Mesothelial cell of epicardium (in vitro differentiated cells): ENCODE measurements around the gene IZUMO4. TPM values are rescaled to one million over a fixed set of nuclear protein-coding genes. Genes with fewer than 3 reads are reported as not detected.

Experiments
- DNase-seq, 2 experiments: peaks; one replicate each; pipeline ENCODE4 v3.0.0; 2021; ENCODE audit warnings: low spot score in 2 of 2; ENCODE audit not compliant: unreplicated experiment in 2 of 2
- H3K27ac Mint-ChIP-seq: 2 replicates; pipeline ENCODE4 v1.8.0; 2021; ENCODE audit warnings: mixed read lengths
- H3K27me3 Mint-ChIP-seq: 2 replicates; pipeline ENCODE4 v1.8.0; 2021; ENCODE audit warnings: low read depth, mixed read lengths
- H3K36me3 Mint-ChIP-seq: 2 replicates; pipeline ENCODE4 v1.8.0; 2021; ENCODE audit warnings: mixed read lengths
- H3K4me1 Mint-ChIP-seq: 2 replicates; pipeline ENCODE4 v1.8.0; 2021; ENCODE audit warnings: mixed read lengths
- H3K4me3 Mint-ChIP-seq: 2 replicates; pipeline ENCODE4 v1.8.0; 2021; ENCODE audit warnings: mild to moderate bottlenecking, moderate library complexity, mixed read lengths
- H3K9me3 Mint-ChIP-seq: 2 replicates; pipeline ENCODE4 v1.8.0; 2021; ENCODE audit warnings: mixed read lengths
- total RNA-seq: library from RNA; stranded (reverse); gene quantifications from 3 replicates; pipeline ENCODE4 v1.2.1, GENCODE V29; 2021
- TF ChIP-seq, protein P1 (sequence below): fragments of 200-600 bp; sonication (generic); IDR thresholded peaks from one replicate; pipeline ENCODE4 v1.5.0; 2021; ENCODE audit warnings: antibody characterized with exemption; ENCODE audit not compliant: unreplicated experiment

The IZUMO4 gene
- total RNA-seq, 1 donor from 2014 or later = 13.8 TPM

DNA sequence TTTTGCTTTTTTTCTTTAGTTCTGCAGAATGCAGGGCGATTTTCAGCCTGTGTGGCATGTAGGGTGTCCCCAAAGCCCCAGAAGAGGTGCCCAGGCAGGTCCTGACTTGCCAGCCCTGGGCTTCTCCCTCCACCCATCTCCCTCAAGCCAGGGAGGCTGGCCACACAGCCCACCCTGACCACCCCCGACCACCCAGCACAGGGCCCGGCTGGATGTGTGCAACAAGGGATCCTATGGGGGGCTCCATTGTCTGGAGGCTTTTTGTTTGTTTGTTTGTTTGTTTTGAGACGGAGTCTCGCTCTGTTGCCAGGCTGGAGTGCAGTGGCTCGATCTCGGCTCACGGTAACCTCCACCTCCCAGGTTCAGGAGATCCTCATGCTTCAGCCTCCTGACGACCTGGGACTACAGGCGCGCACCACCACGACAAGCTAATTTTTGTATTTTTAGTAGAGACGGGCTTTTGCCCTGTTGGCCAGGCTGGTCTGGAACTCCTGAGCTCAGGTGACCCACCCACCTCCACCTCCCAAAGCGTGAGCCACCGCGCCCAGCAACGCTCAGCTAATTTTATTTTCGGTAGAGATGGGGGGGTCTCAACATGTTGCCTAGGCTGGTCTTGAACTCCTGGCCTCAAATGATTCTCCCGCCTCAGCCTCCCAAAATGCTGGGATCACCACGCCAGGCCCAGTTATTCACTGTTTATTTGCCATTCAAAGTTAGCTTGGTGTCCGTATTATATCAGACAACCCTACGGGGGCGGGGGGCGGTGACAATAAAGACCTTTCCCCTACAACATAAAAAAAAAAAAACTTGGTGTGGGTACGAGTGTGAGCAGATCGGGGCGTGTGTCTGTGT is 37.9 kb upstream of the IZUMO4 start:
- Mint-ChIP-seq H3K36me3 (no peaks in the 10 kb centered on the region), H3K9me3 (no peaks in the 10 kb centered on the region)

DNA sequence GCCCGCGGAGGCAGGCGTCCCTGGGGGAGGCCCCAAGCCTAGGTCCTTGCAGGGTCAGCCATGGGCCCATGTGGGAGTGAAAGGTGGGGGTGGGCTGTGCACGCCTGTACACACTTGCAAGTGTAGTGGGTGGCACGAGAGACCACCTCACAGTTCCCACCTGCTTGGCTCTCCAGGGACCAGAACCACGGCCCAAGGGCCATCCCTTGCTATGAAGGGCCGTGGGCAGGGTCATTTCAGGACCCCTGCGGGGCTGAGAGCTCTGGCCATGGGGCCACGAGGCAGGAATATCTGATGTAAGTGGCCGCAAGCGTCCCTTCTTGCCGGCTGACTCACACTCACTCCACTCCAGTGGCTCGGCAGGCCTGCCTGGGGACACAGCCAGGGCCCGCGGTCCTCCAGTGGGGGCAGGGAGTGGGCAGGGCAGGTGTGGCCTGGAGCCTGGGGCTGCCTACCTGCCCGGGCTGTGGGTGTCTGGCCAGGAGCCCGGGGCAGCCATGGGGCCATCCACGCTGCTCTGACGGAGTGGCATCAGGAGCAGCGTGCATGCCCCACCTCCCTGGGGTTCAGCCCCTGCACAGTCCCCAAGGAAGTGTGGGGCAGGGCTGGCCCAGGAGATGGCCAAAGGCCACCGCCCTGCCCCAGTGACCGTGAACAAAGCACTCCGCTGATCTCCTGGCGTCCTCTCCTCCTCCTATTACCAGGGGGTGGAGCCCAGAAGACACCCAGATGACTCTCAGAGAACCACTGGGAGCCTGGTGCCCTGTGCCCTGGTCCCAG is 37.1 kb upstream of the IZUMO4 start:
- TF ChIP-seq, protein P1, sequence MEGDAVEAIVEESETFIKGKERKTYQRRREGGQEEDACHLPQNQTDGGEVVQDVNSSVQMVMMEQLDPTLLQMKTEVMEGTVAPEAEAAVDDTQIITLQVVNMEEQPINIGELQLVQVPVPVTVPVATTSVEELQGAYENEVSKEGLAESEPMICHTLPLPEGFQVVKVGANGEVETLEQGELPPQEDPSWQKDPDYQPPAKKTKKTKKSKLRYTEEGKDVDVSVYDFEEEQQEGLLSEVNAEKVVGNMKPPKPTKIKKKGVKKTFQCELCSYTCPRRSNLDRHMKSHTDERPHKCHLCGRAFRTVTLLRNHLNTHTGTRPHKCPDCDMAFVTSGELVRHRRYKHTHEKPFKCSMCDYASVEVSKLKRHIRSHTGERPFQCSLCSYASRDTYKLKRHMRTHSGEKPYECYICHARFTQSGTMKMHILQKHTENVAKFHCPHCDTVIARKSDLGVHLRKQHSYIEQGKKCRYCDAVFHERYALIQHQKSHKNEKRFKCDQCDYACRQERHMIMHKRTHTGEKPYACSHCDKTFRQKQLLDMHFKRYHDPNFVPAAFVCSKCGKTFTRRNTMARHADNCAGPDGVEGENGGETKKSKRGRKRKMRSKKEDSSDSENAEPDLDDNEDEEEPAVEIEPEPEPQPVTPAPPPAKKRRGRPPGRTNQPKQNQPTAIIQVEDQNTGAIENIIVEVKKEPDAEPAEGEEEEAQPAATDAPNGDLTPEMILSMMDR = no peak
- no peak for DNase-seq
- H3K27ac Mint-ChIP-seq = peak overlapping the region; percentile 99

More for the DNA sequence above, 37.9 kb upstream of the IZUMO4 start:
- H3K4me1 Mint-ChIP-seq = peaks cover 45% of the 10 kb centered on the region
- no peaks in the 10 kb centered on the region for H3K27me3 Mint-ChIP-seq
- TF ChIP-seq, protein P1 = no peak
- H3K27ac Mint-ChIP-seq = peak overlapping the region; percentile 90
- no peak for DNase-seq
- H3K4me3 Mint-ChIP-seq = no peak overlapping the region

DNA sequence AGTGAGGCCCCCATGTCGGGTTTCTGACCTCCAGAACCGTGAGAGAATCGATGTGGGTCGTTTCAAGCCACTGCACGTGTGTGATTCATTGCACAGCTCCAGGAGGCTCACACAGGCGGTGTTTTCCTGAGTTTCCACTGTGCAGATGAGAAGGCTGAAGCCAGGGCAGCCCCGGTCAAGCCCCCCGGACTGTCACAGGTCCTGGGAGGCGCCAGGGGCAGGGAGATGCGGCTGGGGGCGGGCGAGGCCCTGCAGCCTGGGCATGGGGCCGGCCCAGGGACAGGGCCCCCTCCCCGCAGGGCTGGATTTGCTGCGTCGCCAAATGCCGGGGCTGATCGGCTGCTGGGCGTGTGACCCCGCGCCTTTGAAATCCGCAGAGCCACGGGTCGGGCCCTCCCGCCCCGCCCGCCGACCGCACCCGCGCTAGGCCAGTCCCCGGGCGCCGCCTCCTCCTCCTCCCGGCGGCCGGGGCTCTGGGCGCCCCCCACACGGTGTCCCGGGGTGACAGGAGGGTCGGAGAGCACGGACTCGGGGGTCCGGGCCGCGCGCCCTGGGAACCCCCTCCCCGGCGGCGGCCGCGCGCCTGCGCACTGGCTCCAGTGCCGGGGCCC is 35.7 kb upstream of the IZUMO4 start:
- DNase-seq = no peak
- Mint-ChIP-seq H3K4me3 (peak overlapping the region; percentile 82), H3K9me3 (no peaks in the 10 kb centered on the region), H3K36me3 (no peaks in the 10 kb centered on the region), H3K4me1 (peaks cover 40% of the 10 kb centered on the region), H3K27ac (peak overlapping the region; percentile 99), H3K27me3 (no peaks in the 10 kb centered on the region)
- TF ChIP-seq, protein P1 = no peak

More for the DNA sequence above, 37.1 kb upstream of the IZUMO4 start:
- Mint-ChIP-seq H3K4me3 (peak overlapping the region; percentile 82), H3K9me3 (no peaks in the 10 kb centered on the region), H3K27me3 (no peaks in the 10 kb centered on the region), H3K36me3 (no peaks in the 10 kb centered on the region), H3K4me1 (peaks cover 45% of the 10 kb centered on the region)

DNA sequence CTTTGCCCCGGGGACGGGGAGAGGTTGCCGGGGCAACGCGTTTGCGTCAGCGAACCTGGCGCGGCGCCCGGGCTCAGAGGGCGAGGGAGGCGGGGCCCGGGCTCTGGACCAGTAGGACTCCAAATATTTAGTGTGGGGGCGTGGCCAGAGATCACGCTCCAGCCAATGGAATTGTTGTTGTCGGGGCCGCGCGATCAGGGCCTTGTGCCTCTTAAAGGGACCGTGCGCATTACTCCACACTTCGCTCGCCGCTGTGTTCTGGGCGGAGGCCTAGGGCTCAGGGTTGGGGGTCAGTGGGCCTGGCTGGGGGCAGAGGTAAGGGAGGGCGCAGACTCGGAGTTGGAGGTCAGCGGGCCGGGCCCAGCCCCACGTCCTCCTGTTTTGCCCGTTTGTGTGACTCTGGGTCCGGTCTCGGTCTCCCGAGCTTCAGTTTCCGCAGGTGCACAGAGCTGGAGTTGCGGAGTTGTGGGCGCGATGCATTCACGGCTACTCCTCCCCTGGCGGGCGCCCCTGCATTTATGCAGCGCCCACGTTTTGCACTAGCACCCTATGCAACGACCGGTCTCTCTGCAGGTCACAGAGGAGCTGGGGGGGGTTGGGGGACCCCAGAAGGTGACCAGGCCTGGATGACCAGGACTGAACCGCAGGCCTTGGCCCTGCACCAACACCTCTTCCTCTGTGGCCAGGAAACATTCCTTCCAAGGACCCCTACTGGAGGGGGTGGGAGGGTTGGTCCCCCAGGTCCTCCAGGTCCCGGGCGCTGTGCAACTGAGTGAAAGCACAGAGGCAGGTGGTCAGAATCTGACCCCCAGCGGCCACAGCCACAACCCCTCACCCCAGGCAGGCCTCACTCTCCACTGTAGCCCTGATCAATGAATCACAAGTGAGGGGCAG is 35.0 kb upstream of the IZUMO4 start:
- DNase-seq = peak; percentile 99 to 100
- peaks cover 35% of the 10 kb centered on the region for H3K4me1 Mint-ChIP-seq
- H3K4me3 Mint-ChIP-seq = peak overlapping the region; percentile 84
- H3K27me3 Mint-ChIP-seq = no peaks in the 10 kb centered on the region
- peak overlapping the region; percentile 97 for H3K27ac Mint-ChIP-seq
- TF ChIP-seq, protein P1 = no peak
- H3K36me3 Mint-ChIP-seq = no peaks in the 10 kb centered on the region
- H3K9me3 Mint-ChIP-seq = no peaks in the 10 kb centered on the region

DNA sequence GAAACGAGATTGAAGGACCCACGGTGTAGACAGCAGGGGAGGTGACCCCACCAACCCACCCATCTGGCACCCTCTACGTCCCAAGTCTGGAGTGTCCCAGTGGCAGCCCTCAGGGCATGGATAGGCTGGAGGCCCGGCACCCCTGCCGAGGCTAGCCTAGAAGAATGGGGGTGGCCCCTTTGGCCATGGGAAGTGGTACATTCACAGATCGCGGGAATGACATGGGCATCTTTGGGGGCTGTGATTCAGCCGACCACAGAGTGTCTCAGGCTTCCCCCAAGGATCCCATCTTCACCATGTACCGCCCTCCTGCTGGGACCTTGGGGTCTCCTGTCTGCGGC is 34.4 kb upstream of the IZUMO4 start:
- Mint-ChIP-seq H3K4me1 (peaks cover 34% of the 10 kb centered on the region), H3K4me3 (peak overlapping the region; percentile 84), H3K27me3 (no peaks in the 10 kb centered on the region), H3K27ac (peak overlapping the region; percentile 97), H3K36me3 (no peaks in the 10 kb centered on the region), H3K9me3 (no peaks in the 10 kb centered on the region)
- TF ChIP-seq, protein P1 = no peak
- DNase-seq = no peak
